Uterus (tissue), 4 donors: ENCODE measurements around the gene PIH1D1. TPM values are rescaled to one million over a fixed set of nuclear protein-coding genes. Genes with fewer than 3 reads are reported as not detected.

Experiments used
- DNase-seq, 2 donors: peaks; one replicate each; pipeline ENCODE4 v3.0.0-alpha.2; 2019 to 2020
- H3K27ac ChIP-seq, 2 donors: fragments of 200-600 bp; sonication (generic); 1 replicate in 1 of 2; 2 replicates in 1 of 2; pipeline ENCODE4 v1.5.1; 2016 to 2018
- H3K27me3 ChIP-seq, 2 donors: fragments of 200-600 bp; sonication (generic); one replicate each; pipeline ENCODE4 v1.5.1; 2018 to 2019; ENCODE audit warnings: control low read depth in 1 of 2
- H3K36me3 ChIP-seq, 2 donors: fragments of 200-600 bp; sonication (generic); one replicate each; pipeline ENCODE4 v1.5.1; 2019; ENCODE audit warnings: control low read depth in 1 of 2
- H3K4me1 ChIP-seq, 2 donors: fragments of 200-600 bp; sonication (generic); one replicate each; pipeline ENCODE4 v1.5.1; 2018 to 2019; ENCODE audit warnings: control low read depth in 1 of 2
- H3K4me3 ChIP-seq, 2 donors: fragments of 200-600 bp; sonication (generic); 1 replicate in 1 of 2; 2 replicates in 1 of 2; pipeline ENCODE4 v1.5.1; 2018 to 2019; ENCODE audit warnings: mild to moderate bottlenecking in 1 of 2
- H3K9me3 ChIP-seq, 2 donors: fragments of 200-600 bp; sonication (generic); one replicate each; pipeline ENCODE4 v1.5.1; 2019; ENCODE audit warnings: control low read depth in 1 of 2
- POLR2A ChIP-seq, 2 donors: fragments of 450-650 bp; IDR thresholded peaks; one replicate each; pipeline ENCODE4 v1.6.1; 2016; ENCODE audit warnings: antibody characterized with exemption in 2 of 2, mild to moderate bottlenecking in 1 of 2, moderate library complexity in 1 of 2
- intact Hi-C: fragments of 100-400 bp; cut with DNase I; formaldehyde crosslinking; loops from one replicate; pipeline ENCODE4 v1.15.1; 2023; ENCODE audit warnings: low total_unique reads
- total RNA-seq, 4 donors: library from RNA; depleted of rRNA in 3 of 4; stranded (reverse); fragments of >200 nt in 3 of 4; gene quantifications; one replicate each; pipeline versions ENCODE4 v1.1.0 to v1.2.4, GENCODE V29; 2014 to 2023
- TF ChIP-seq, protein P1 (sequence below), 4 experiments: fragments of 200-600 bp in 2 of 4; fragments of 450-650 bp in 2 of 4; sonication (generic) in 2 of 4; IDR thresholded peaks; one replicate each; pipeline ENCODE4 v1.5.1; 2016 to 2019; ENCODE audit warnings: antibody characterized with exemption in 4 of 4, mild to moderate bottlenecking in 2 of 4, moderate library complexity in 1 of 4
- donor health status: DM: yes; HTN: yes; CAD: no.

PIH1D1 gene
- total RNA-seq, 4 donors from 2014 or later, result 31.2 to 70.2 (median 46.5) TPM

DNA sequence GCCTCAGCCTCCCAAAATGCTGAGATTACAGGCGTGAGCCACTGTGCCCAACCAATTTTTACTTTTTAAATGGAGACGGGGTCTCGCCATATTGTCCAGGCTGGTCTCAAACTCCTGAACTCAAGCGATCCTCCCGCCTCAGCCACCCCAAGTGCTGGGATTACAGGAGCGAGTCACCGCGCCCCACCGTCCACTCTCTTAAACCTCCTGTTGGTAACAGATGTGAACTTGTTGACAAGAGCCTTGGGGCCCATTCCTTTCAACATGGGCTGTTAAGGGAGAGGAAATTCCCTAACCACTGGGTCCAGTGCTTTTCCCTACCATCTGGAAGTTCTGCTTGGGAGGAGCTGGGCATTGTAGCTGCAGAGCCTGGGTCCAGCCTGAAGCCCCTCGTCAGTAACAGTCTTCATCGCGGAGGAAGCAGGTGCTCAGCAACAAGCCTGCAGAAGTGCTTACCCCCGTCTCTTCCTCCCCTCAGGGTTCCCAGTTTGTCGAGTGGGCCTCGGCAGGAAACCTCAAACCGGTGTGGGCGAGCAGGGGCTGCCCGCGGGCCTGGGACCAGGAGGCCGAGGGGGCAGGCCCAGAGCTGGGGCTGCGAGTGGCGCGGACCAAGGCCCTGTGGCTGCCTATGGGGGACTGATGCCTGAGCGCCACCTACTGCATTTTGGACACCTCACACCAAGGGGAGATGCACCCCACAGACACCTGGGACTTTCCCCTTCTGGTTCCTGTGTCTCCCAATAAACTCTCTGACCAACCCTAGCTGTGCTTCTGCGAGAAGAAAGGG, 18.4 kb upstream of the PIH1D1 start:
- peak overlapping the region in 1 of 2 donors; percentile 19 for H3K27ac ChIP-seq
- no peaks in the 10 kb centered on the region for H3K4me1 ChIP-seq
- intact Hi-C loops, result no loop called here
- DNase-seq, result no peak
- H3K9me3 ChIP-seq, result no peaks in the 10 kb centered on the region
- no peak overlapping the region for H3K4me3 ChIP-seq
- H3K36me3 ChIP-seq, result no peaks in the 10 kb centered on the region
- no peaks in the 10 kb centered on the region for H3K27me3 ChIP-seq
- no peak for TF ChIP-seq POLR2A (IDR thresholded peaks at IDR 0.05)

DNA sequence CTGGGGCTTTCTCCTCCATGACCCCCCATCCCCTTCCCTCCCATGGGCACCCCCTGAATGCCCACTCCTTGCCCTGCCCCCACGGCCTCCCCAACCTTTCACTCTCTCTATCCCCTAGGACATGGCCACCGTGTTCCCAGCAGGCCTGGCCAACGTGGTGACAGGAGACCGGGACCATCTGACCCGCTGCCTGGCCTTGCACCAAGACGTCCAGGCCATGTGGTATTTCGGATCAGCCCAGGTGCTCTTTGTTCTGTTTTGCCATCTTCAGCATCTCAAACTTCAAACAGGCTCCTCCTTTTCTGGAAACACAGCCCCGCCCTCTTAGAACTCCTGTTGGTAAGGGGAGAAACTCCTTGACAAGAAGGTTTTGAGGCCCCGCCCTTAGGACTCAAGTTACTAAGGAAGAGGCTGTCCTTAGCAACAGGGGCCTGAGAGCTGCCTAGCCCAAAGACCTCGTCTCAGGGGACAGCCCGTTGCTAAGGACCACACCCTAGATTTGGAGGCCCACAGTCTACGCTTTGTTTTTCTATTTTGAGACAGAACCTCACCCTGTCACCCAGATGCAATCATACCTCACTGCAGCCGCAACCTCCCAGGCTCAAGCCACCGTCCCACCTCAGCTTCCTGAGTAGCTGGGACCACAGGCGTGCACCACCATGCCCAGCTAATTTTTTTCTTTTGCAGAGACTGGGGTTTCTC, 17.3 kb upstream of the PIH1D1 start:
- peak overlapping the region; percentile 51 to 57 for H3K27ac ChIP-seq

DNA sequence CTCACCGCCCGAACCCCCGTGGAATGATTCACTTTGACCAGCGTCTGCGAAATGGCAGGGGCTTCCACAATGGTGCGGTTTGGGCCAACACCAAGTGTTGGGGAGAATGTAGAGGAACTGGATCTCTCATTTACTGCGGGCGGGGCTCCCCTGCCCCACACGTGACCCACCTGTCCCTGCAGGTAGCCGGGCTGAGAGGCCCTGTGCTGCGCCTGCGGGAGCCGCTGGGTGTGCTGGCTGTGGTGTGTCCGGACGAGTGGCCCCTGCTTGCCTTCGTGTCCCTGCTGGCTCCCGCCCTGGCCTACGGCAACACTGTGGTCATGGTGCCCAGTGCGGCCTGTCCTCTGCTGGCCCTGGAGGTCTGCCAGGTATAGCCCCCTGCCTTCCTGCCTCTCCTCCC, 16.6 kb upstream of the PIH1D1 start:
- TF ChIP-seq, protein P1, sequence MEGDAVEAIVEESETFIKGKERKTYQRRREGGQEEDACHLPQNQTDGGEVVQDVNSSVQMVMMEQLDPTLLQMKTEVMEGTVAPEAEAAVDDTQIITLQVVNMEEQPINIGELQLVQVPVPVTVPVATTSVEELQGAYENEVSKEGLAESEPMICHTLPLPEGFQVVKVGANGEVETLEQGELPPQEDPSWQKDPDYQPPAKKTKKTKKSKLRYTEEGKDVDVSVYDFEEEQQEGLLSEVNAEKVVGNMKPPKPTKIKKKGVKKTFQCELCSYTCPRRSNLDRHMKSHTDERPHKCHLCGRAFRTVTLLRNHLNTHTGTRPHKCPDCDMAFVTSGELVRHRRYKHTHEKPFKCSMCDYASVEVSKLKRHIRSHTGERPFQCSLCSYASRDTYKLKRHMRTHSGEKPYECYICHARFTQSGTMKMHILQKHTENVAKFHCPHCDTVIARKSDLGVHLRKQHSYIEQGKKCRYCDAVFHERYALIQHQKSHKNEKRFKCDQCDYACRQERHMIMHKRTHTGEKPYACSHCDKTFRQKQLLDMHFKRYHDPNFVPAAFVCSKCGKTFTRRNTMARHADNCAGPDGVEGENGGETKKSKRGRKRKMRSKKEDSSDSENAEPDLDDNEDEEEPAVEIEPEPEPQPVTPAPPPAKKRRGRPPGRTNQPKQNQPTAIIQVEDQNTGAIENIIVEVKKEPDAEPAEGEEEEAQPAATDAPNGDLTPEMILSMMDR (IDR thresholded peaks at IDR 0.05), result no peak
- no peak for TF ChIP-seq POLR2A (IDR thresholded peaks at IDR 0.05)

More for the DNA sequence above, 17.3 kb upstream of the PIH1D1 start:
- H3K36me3 ChIP-seq, result no peaks in the 10 kb centered on the region
- no peak overlapping the region for H3K4me3 ChIP-seq
- no peaks in the 10 kb centered on the region for H3K27me3 ChIP-seq
- TF ChIP-seq, protein P1 (IDR thresholded peaks at IDR 0.05), result no peak
- no peak for TF ChIP-seq POLR2A (IDR thresholded peaks at IDR 0.05)
- peak; percentile 61 to 84 for DNase-seq
- no peaks in the 10 kb centered on the region for H3K4me1 ChIP-seq
- H3K9me3 ChIP-seq, result no peaks in the 10 kb centered on the region
- intact Hi-C loops, result no loop called here

DNA sequence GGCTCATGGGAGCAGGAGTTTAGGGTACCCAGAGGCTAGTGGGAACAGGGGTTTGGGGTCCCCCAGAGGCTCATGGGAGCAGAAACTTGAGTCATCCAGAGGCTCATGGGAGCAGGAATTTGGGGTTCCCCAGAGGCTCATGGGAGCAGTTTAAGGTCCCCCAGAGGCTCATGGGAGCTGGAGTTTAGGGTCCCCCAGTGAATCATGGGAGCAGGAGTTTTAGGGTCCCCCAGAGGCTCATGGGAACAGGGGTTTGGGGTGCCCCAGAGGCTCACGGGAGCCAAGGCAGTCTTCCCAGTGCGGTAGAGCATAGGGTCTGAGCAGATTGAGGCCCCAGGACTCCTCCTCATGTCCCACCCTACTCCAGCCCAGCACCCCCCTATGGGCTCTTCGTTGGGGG, 13.8 kb upstream of the PIH1D1 start:
- no peak overlapping the region for H3K27ac ChIP-seq
- H3K27me3 ChIP-seq, result no peaks in the 10 kb centered on the region
- no peaks in the 10 kb centered on the region for H3K4me1 ChIP-seq
- TF ChIP-seq, protein P1 (IDR thresholded peaks at IDR 0.05), result no peak
- no peak for TF ChIP-seq POLR2A (IDR thresholded peaks at IDR 0.05)
- no peak overlapping the region for H3K4me3 ChIP-seq
- no peaks in the 10 kb centered on the region for H3K36me3 ChIP-seq
- H3K9me3 ChIP-seq, result no peaks in the 10 kb centered on the region
- intact Hi-C loops, result no loop called here
- no peak for DNase-seq

More for the DNA sequence above, 16.6 kb upstream of the PIH1D1 start:
- H3K9me3 ChIP-seq, result no peaks in the 10 kb centered on the region
- H3K4me3 ChIP-seq, result no peak overlapping the region
- H3K36me3 ChIP-seq, result no peaks in the 10 kb centered on the region
- no peaks in the 10 kb centered on the region for H3K4me1 ChIP-seq
- DNase-seq, result no peak
- no peaks in the 10 kb centered on the region for H3K27me3 ChIP-seq
- peak overlapping the region; percentile 51 to 57 for H3K27ac ChIP-seq
- intact Hi-C loops, result no loop called here

DNA sequence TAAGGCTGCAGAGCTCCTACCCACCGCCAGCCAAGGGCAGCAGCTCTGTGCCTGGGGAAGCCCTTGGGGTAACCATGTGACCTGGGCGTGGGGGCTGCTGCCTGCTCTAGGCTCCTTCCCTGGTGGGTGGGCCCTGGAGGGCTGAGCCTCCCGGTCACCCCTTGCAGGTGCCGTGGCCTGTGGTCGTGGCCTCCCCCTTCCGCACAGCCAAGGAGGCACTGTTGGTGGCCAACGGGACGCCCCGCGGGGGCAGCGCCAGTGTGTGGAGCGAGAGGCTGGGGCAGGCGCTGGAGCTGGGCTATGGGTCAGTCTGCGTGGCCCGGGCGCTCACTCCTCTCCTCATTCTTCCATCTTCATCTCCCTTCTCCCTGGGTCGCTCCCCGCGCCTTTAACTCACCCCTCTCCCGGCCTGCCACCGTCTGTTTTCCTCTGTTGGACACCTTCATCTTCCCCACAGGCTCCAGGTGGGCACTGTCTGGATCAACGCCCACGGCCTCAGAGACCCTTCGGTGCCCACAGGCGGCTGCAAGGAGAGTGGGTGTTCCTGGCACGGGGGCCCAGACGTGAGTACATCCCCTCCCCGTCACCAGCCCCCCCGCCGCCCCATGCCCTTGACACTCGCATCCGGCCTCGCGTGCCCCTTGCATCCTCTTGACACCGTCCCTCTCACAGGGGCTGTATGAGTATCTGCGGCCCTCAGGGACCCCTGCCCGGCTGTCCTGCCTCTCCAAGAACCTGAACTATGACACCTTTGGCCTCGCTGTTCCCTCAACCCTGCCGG, 12.5 kb upstream of the PIH1D1 start:
- Histone ChIP-seq H3K36me3 (no peaks in the 10 kb centered on the region), H3K27me3 (no peaks in the 10 kb centered on the region), H3K9me3 (no peaks in the 10 kb centered on the region), H3K4me1 (no peaks in the 10 kb centered on the region), H3K27ac (no peak overlapping the region), H3K4me3 (no peak overlapping the region)
- TF ChIP-seq, protein P1 (IDR thresholded peaks at IDR 0.05), result no peak
- intact Hi-C loops, result no loop called here
- no peak for DNase-seq
